Right cardiac atrium (tissue), 5 donors: ENCODE measurements around the gene SLC39A2. TPM values are rescaled to one million over a fixed set of nuclear protein-coding genes. Genes with fewer than 3 reads are reported as not detected.
"Not testable (repeated sequence)": the region's sequence is repeated elsewhere in the genome, so short reads cannot be mapped to it uniquely, and the experiment has no call there.

ENCODE experiments used
- ATAC-seq, 2 donors: fragments of 200-7000 bp; cut with Tn5 transposase; one replicate each; pipeline versions ENCODE4 v1.8.0 to v1.9.1; 2020; ENCODE audit warnings: moderate library complexity in 2 of 2, mild to moderate bottlenecking in 1 of 2
- DNase-seq, 3 donors: peaks; one replicate each; pipeline ENCODE4 v3.0.0-alpha.2; 2020
- H3K27ac ChIP-seq: one replicate; pipeline ENCODE4 v1.5.1; 2013; ENCODE audit warnings: mild to moderate bottlenecking, low read length, control low read depth, moderate library complexity
- H3K27me3 ChIP-seq: one replicate; pipeline ENCODE4 v1.6.1; 2013; ENCODE audit not compliant: control insufficient read depth, insufficient read depth
- H3K4me1 ChIP-seq: one replicate; pipeline ENCODE4 v1.6.1; 2013; ENCODE audit warnings: low read length; ENCODE audit not compliant: control insufficient read depth, insufficient read depth
- H3K4me3 ChIP-seq: one replicate; pipeline ENCODE4 v1.5.1; 2013; ENCODE audit warnings: low read length, control low read depth
- H3K9me3 ChIP-seq: one replicate; pipeline ENCODE4 v1.6.1; 2013; ENCODE audit warnings: low read length; ENCODE audit not compliant: control insufficient read depth
- WGBS: extraction: QIAGEN DNeasy Blood & Tissue Kit; methylation state at CpG from one replicate; pipeline ENCODE4 v1.1.7; 2013; 5-methylcytosine and 5-hydroxymethylcytosine counted together
- intact Hi-C, 4 donors: fragments of 100-400 bp; cut with DNase I; formaldehyde crosslinking; loops; one replicate each; pipeline versions ENCODE4 v1.11.0 to v1.14.0; 2022 to 2023
- polyA plus RNA-seq: library from polyadenylated mRNA; stranded (reverse); fragments of 200-250 nt; gene quantifications from one replicate; pipeline ENCODE4 v1.2.3, GENCODE V29; 2013
- total RNA-seq, 4 donors: library from RNA; stranded (reverse); fragmentation: NEBNext Ultra II Directional; extraction: Animal tissue kit (Norgen Biotek cat#: 25700); gene quantifications; one replicate each; pipeline ENCODE4 v1.2.1, GENCODE V29; 2021
- donor health status: healthy with polysubstance abuse.
- donor health status: DM: no; HTN: yes; CAD: no.
- donor health status: DM: no; HTN: no; CAD: no.
- donor health status: DM: no; HTN: yes; CAD: no; lungs with severe emphysema.
- donor health status: DM: yes; HTN: yes; CAD: no.

Gene SLC39A2
- total and polyA plus RNA-seq, 5 donors: 0.16 to 0.35 (median 0.29) TPM; not detected in 2

- H3K4me3 ChIP-seq: no peak overlapping the region
These were observed 39.6 kb downstream of the SLC39A2 start for GRCh38 chr14:21038441-21039422.

GRCh38 chr14:21039585-21040369, 40.7 kb downstream of the SLC39A2 start:
- peak in 2 of 3 donors; percentile 58 to 67 for DNase-seq
- no peak overlapping the region for H3K4me3 ChIP-seq
- H3K4me1 ChIP-seq: peaks cover 22% of the 10 kb centered on the region
- ATAC-seq: peak; percentile 74 to 78
- WGBS: 44% methylated on average over 8 of the region's 8 CpGs
- no peaks in the 10 kb centered on the region for H3K27me3 ChIP-seq
- intact Hi-C loops: loop anchor here in 3 of 4 donors (1.0 to 10.0 kb wide), 4 partner anchors 25 to 182 kb away; no protein-coding TSS in a partner anchor
- no peaks in the 10 kb centered on the region for H3K9me3 ChIP-seq
- peak overlapping the region; percentile 70 for H3K27ac ChIP-seq

More at GRCh38 chr14:21038441-21039422, 39.6 kb downstream of the SLC39A2 start:
- intact Hi-C loops: no loop called here
- 10% methylated on average over 10 of the region's 10 CpGs for WGBS
- H3K27me3 ChIP-seq: no peaks in the 10 kb centered on the region
- peak overlapping the region; percentile 13 for H3K27ac ChIP-seq
- peak; percentile 96 to 97 for ATAC-seq
- H3K9me3 ChIP-seq: no peaks in the 10 kb centered on the region
- H3K4me1 ChIP-seq: peaks cover 22% of the 10 kb centered on the region
- DNase-seq: peak; percentile 86 to 94 (median 92)

GRCh38 chr14:21040370-21040925, 41.4 kb downstream of the SLC39A2 start:
- H3K4me3 ChIP-seq: no peak overlapping the region
- H3K27me3 ChIP-seq: no peaks in the 10 kb centered on the region
- intact Hi-C loops: loop anchor here in 3 of 4 donors (1.0 to 10.0 kb wide), 4 partner anchors 26 to 183 kb away; no protein-coding TSS in a partner anchor
- H3K4me1 ChIP-seq: peaks cover 22% of the 10 kb centered on the region
- no peak overlapping the region for H3K27ac ChIP-seq
- DNase-seq: no peak
- WGBS: 70% methylated on average over 8 of the region's 8 CpGs
- H3K9me3 ChIP-seq: no peaks in the 10 kb centered on the region
- no peak for ATAC-seq

- H3K4me3 ChIP-seq, H3K27me3 ChIP-seq, H3K9me3 ChIP-seq, H3K27ac ChIP-seq, DNase-seq, ATAC-seq: not testable (repeated sequence)
- 84% methylated on average over 3 of the region's 3 CpGs for WGBS
- H3K4me1 ChIP-seq: peaks cover 22% of the 10 kb centered on the region
- intact Hi-C loops: loop anchor here in 3 of 4 donors (1.0 to 10.0 kb wide), 4 partner anchors 26 to 184 kb away; no protein-coding TSS in a partner anchor
These were observed 41.8 kb downstream of the SLC39A2 start for GRCh38 chr14:21040941-21041340.

- H3K4me3 ChIP-seq: no peak within 1 kb of the TSS
- 74% methylated on average over 11 of the region's 11 CpGs for WGBS
- H3K27me3 ChIP-seq: no peaks in the 10 kb centered on the region
- no peak for ATAC-seq
- intact Hi-C loops: loop anchor here in 3 of 4 donors (2.0 to 10.0 kb wide), 3 partner anchors 27 to 185 kb away; no protein-coding TSS in a partner anchor
- no peaks in the 10 kb centered on the region for H3K9me3 ChIP-seq
- peaks cover 22% of the 10 kb centered on the region for H3K4me1 ChIP-seq
- no peak within 1 kb of the TSS for H3K27ac ChIP-seq
- DNase-seq: no peak
These were observed 42.8 kb downstream of the SLC39A2 start, which contains the start of gene RNASE7 for GRCh38 chr14:21041676-21042433. TSS of gene RNASE7 (plus strand) at chr14:21042362. CDS start at chr14:21042993, 631 bp downstream.

GRCh38 chr14:21042918-21043317, 43.8 kb downstream of the SLC39A2 start:
- Histone ChIP-seq H3K4me1 (peaks cover 24% of the 10 kb centered on the region), H3K4me3 (no peak overlapping the region), H3K9me3 (no peaks in the 10 kb centered on the region), H3K27ac (no peak overlapping the region), H3K27me3 (no peaks in the 10 kb centered on the region)
- DNase-seq (no peak), ATAC-seq (no peak)
- 51% methylated on average over 8 of the region's 8 CpGs for WGBS
- intact Hi-C loops: loop anchor here in 2 of 4 donors (5.0 to 10.0 kb wide), 2 partner anchors 68 to 186 kb away; no protein-coding TSS in a partner anchor

- ATAC-seq: no peak
- Histone ChIP-seq H3K27me3 (no peaks in the 10 kb centered on the region), H3K27ac (no peak overlapping the region), H3K9me3 (no peaks in the 10 kb centered on the region), H3K4me3 (no peak overlapping the region), H3K4me1 (peaks cover 23% of the 10 kb centered on the region)
- WGBS: 37% methylated on average over 2 of the region's 2 CpGs
- intact Hi-C loops: loop anchor here in 2 of 4 donors (5.0 to 10.0 kb wide), 2 partner anchors 69 to 186 kb away; no protein-coding TSS in a partner anchor
- no peak for DNase-seq
These were observed 44.4 kb downstream of the SLC39A2 start for GRCh38 chr14:21043387-21043973.

- WGBS: 45% methylated on average over 6 of the region's 6 CpGs
- H3K9me3 ChIP-seq: no peaks in the 10 kb centered on the region
- DNase-seq (peak in 2 of 3 donors; percentile 75 to 77), ATAC-seq (no peak)
- H3K4me3 ChIP-seq: no peak overlapping the region
- peaks cover 21% of the 10 kb centered on the region for H3K4me1 ChIP-seq
- no peak overlapping the region for H3K27ac ChIP-seq
- intact Hi-C loops: loop anchor here in 2 of 4 donors (5.0 to 10.0 kb wide), 2 partner anchors 69 to 187 kb away; no protein-coding TSS in a partner anchor
- no peaks in the 10 kb centered on the region for H3K27me3 ChIP-seq
These were observed 45.0 kb downstream of the SLC39A2 start for GRCh38 chr14:21043974-21044618.

- no peak overlapping the region for H3K27ac ChIP-seq
- ATAC-seq (no peak), DNase-seq (no peak)
- no peak overlapping the region for H3K4me3 ChIP-seq
- WGBS: 62% methylated on average over 2 of the region's 2 CpGs
- peaks cover 16% of the 10 kb centered on the region for H3K4me1 ChIP-seq
- no peaks in the 10 kb centered on the region for H3K27me3 ChIP-seq
- intact Hi-C loops: loop anchor here in 1 of 4 donors (10.0 kb wide), 1 partner anchor 73 kb away; no protein-coding TSS in a partner anchor
- no peaks in the 10 kb centered on the region for H3K9me3 ChIP-seq
These were observed 48.3 kb downstream of the SLC39A2 start for GRCh38 chr14:21047378-21047781.
